ENCODE data around the gene HEXA. TPM values are rescaled to one million over a fixed set of nuclear protein-coding genes. Genes with fewer than 3 reads are reported as not detected.

The HEXA gene
- total and polyA plus RNA-seq, 9 of the 15 experiments (the other 6 are each of a cell fraction or from before 2014, with no cell fraction given), result 22.2 to 136 (median 68.9) TPM

GRCh38 chr15:72331021-72331420 lies 44.8 kb downstream of the HEXA start:
- Histone ChIP-seq H3K79me2 (ENCODE audit: control insufficient read depth, insufficient read depth, low read length) (no peaks in the 10 kb centered on the region), H3K36me3 (ENCODE audit: control insufficient read depth, insufficient read depth, low read length) (no peaks in the 10 kb centered on the region), H3K4me1 (replicated peaks in 1 of 2; ENCODE audit: control insufficient read depth in 2 of 2, insufficient read depth in 2 of 2, low read length in 2 of 2) (no peaks in the 10 kb centered on the region), H3K4me3 (no peak overlapping the region), H4K20me1 (replicated peaks; ENCODE audit: control insufficient read depth, insufficient read depth, low read length) (no peaks in the 10 kb centered on the region), H3K9ac (ENCODE audit: insufficient read depth in 1 of 2, low read depth in 2 of 2, low read length in 2 of 2) (no peak overlapping the region), H3K9me1 (ENCODE audit: control insufficient read depth, insufficient read depth, low read length) (no peaks in the 10 kb centered on the region), H3K27me3 (ENCODE audit: control insufficient read depth in 2 of 2, insufficient read depth in 2 of 2, low read length in 2 of 2) (no peaks in the 10 kb centered on the region), H2AFZ (ENCODE audit: low read depth, low read length) (no peak overlapping the region), H3K27ac (ENCODE audit: extremely low read depth, low read depth, low read length) (no peak overlapping the region), H3K4me2 (ENCODE audit: insufficient read depth, low read length) (no peak overlapping the region), H3K9me3 (replicated peaks; ENCODE audit: control insufficient read depth, insufficient read depth, low read depth, low read length) (no peaks in the 10 kb centered on the region)
- in situ Hi-C loops (cut with MboI), result no loop called here
- POLR2A ChIA-PET, result interaction anchor here (0.7 to 1.1 kb wide), 2 partner anchors 9 to 10 kb away, joined by 3 to 4 read pairs; no protein-coding TSS in a partner anchor
- CTCF ChIA-PET (ENCODE audit: low intra/inter-chr PET ratio), result no interaction called here
- DNase-seq (ENCODE audit: extremely low read depth in 1 of 4, low spot score in 3 of 4) (no peak), FAIRE-seq (no peak), ATAC-seq (no peak)
- BruUV-seq (replicated peaks), result no TSS peak
- WGBS (ENCODE audit: insufficient coverage, low coverage, missing lambda C conversion rate), result 31% methylated on average over 3 of the region's 3 CpGs
- intact Hi-C loops (cut with micrococcal nuclease), result no loop called here
- no peak for TF ChIP-seq ZC3H8 (IDR thresholded peaks at IDR 0.05)
- TF ChIP-seq ZNF518B (CRISPR knock-in tag; IDR thresholded peaks at IDR 0.05), result no peak
- no peak for TF ChIP-seq ZBTB34 (CRISPR knock-in tag; IDR thresholded peaks at IDR 0.05)
- no peak for TF ChIP-seq ZNF217 (CRISPR knock-in tag; IDR thresholded peaks at IDR 0.05)
- no peak for TF ChIP-seq KHSRP (IDR thresholded peaks at IDR 0.05)
- TF ChIP-seq MBD2 (IDR thresholded peaks at IDR 0.05; ENCODE audit: borderline replicate concordance, low read depth), result no peak
- no peak for TF ChIP-seq BCL6 (CRISPR knock-in tag; IDR thresholded peaks at IDR 0.05)
- TF ChIP-seq PRMT5 (CRISPR knock-in tag; IDR thresholded peaks at IDR 0.05), result no peak
- TF ChIP-seq HMBOX1 (IDR thresholded peaks at IDR 0.05), result no peak
- no peak for TF ChIP-seq TAF1 (IDR thresholded peaks at IDR 0.05; ENCODE audit: control insufficient read depth, extremely low read depth, insufficient read depth, low read length, severe bottlenecking)
- no peak for TF ChIP-seq ZBTB2 (IDR thresholded peaks at IDR 0.05)
- TF ChIP-seq CBFB (CRISPR knock-in tag; IDR thresholded peaks at IDR 0.05), result no peak
- TF ChIP-seq ZSCAN29 (IDR thresholded peaks at IDR 0.05), result no peak
- no peak for TF ChIP-seq ZNF3 (CRISPR knock-in tag; IDR thresholded peaks at IDR 0.05)
- TF ChIP-seq ZNF184 (CRISPR knock-in tag; IDR thresholded peaks at IDR 0.05), result no peak
- TF ChIP-seq CREB5 (CRISPR knock-in tag; IDR thresholded peaks at IDR 0.05), result no peak
